Activated CD8-positive, alpha-beta memory T cell treated with anti-CD3 and anti-CD28 coated beads for 1 hour (primary cell): Measurements from ENCODE around the gene GLIPR1.
"Not testable (repeated sequence)": the region's sequence is repeated elsewhere in the genome, so short reads cannot be mapped to it uniquely, and the experiment has no call there.

ENCODE experiments used
- DNase-seq, 2 donors: peaks; one replicate each; pipeline ENCODE4 v3.0.0-alpha.2; 2020; ENCODE audit warnings: low read depth in 1 of 2; ENCODE audit errors: extremely low read depth in 1 of 2

GLIPR1 gene

GRCh38 chr12:75508159-75508558 lies 27.6 kb downstream of the GLIPR1 start:
- DNase-seq: no peak

DNA sequence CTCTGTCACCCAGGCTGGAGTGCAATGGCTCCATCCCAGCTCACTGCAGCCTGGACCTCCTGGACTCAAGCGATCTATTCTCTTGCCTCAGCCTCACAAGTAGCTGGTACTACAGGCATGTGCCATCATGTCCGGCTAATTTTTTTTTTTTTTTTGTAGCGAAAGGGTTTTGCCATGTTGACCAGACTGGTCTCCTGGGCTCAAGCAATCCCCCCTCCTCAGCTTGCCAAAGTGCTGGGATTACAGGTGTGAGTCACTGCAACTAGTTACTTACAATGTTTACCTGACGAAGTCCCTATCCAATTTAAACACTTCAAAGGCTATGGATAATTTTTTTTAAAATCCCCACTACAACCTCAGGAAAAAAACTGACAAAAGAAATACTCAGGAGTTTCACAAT lies 29.1 kb downstream of the GLIPR1 start:
- no peak for DNase-seq

- peak; percentile 72 to 77 for DNase-seq
Measured at GRCh38 chr12:75511116-75512048, 30.8 kb downstream of the GLIPR1 start, which contains the start of gene KRR1. TSS of gene KRR1 (minus strand) at chr12:75511609. CDS start at chr12:75511597, 12 bp downstream.

DNA sequence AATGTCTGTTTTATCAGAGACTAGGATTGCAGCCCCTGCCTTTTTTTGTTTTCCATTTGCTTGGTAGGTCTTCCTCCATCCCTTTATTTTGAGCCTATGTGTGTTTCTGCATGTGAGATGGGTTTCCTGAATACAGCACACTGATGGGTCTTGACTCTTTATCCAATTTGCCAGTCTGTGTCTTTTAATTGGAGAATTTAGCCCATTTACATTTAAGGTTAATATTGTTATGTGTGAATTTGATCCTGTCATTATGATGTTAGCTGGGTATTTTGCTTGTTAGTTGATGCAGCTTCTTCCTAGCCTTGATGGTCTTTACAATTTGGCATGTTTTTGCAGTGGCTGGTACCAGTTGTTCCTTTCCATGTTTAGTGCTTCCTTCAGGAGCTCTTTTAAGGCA lies 40.7 kb downstream of the GLIPR1 start:
- DNase-seq: not testable (repeated sequence)

- DNase-seq: not testable (repeated sequence)
Measured at GRCh38 chr12:75522124-75522523, 41.6 kb downstream of the GLIPR1 start.

DNA sequence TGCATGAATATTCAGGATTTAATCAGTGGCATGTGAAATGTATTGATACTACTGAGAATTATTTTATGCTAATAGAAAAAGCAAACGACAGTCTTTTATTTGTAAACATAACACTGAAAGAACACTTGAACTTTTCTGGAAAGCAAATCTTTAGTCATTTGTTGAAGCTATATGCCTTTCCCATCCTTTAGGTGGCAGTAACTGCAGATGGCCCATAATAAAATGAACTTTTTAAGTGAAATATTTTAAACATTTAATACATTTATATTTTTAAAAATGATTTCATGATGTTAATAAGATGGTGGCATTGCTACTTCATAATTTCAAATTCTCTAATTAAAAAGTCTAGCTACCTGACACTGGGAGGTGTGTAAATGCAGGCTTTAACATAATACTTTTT lies 44.7 kb downstream of the GLIPR1 start:
- DNase-seq: no peak

DNA sequence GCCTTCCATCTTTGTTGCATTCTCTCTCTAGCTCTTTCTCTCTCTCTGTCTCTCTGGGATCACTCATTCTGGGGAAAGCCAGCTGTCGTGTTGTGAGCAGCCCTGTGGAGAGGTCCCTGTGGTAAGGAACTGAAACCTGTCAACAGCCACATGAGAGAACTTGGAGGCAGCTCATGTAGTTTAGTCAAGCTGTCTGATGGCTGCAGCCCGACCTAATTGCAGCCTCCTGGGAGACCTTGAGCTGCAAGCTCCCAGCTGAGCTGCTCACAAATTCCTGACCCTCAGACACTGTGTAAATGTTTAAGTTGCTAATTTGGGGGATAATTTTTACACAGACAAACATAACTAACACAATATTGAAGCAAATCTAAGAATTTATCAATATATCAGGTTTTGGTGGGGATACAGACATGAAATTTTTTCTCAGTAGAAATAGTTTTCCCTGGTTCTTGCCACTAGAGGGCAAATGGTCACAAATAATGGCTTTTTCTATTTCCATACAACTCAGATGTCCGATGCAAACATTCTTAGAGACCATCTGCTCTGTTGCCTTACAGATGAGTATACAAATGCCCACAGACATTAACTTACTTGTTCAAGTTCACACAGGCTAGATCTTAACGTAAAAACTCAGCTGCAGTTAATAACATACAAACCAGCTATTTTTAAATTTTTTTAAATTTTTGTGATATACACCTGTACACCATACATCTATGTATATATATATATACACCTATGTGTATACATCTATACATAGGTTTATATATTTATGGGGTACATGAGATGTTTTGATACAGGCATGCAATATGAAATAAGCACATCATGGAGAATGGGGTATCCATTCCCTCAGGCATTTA lies 46.3 kb downstream of the GLIPR1 start:
- no peak for DNase-seq

- no peak for DNase-seq
Measured at GRCh38 chr12:75528272-75528671, 47.7 kb downstream of the GLIPR1 start.

DNA sequence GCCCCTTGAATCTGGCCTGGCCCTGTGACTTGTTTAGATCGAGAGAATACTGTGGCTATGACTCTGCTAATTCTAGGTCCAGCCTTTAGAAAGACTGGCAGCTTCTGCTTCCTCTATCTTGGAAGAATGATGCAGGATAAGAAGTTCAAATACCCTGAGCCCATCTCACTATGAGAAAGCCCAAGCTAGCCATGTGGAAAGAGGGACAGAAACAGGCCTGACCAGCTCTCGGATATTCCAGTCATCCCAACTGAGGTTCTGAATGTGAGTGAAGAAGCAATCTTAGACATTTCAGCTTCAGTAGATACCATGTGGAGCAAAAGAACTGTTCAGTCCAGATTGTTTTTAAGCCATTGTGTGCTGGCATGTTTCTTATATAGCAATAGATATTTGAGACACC lies 48.1 kb downstream of the GLIPR1 start:
- no peak for DNase-seq

GRCh38 chr12:75529316-75529715 lies 48.8 kb downstream of the GLIPR1 start:
- no peak for DNase-seq

DNA sequence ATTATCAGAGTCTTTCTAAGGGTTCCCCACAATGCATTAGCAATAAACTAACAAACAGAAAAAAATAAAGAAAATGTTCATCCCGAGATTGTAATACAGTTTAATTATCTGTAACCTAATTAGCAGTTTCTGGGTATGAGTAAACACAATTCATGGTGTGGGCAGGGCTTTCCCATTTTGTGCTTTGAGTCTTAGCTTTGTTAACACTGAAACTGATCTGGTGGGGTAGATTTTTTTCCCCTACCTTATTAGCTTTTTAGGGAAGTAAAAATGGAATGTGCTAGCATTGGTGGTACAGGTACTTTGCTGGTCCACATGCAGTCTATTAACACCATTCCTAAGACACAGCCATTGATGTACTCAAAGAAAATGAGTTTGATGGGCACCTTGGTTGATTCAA lies 49.3 kb downstream of the GLIPR1 start:
- no peak for DNase-seq

DNA sequence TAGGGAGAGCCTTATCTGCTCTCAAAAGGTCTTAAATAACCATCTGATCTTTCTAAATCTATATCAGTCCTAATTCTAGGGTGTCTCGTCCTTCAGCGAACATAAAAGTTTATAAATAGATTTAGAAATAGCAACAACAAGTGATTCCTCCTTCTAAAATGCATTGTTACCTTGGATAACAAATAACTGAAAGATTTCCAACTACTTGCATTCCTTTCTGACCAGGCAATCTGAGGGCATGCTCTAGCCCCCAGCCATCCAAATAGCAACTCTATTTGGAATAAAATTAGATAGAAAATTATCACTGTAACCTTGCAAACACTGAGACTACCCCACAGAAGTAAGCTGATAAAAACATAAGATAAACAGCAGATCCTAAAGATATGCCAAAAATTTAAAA lies 52.7 kb downstream of the GLIPR1 start:
- no peak for DNase-seq

DNA sequence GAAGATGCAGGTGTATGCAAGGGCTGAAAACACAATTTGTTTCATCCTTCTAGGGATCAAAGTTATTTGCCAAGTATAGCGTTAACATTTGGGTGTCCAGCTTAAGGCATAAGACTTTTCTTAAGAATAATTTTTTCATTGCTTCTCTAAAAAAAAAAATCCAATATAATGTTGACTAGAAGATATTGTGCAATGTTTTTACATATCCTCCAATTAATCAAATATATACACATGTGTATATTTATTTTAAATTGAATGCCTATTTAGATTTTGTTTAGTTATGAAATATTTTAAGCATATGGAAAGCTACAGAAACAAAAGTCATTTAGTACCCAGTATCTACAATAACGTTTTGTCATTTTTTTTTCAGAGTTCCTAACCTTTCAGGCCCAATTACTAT lies 59.3 kb downstream of the GLIPR1 start:
- DNase-seq: no peak

GRCh38 chr12:75542942-75543341 lies 62.4 kb downstream of the GLIPR1 start:
- no peak for DNase-seq

DNA sequence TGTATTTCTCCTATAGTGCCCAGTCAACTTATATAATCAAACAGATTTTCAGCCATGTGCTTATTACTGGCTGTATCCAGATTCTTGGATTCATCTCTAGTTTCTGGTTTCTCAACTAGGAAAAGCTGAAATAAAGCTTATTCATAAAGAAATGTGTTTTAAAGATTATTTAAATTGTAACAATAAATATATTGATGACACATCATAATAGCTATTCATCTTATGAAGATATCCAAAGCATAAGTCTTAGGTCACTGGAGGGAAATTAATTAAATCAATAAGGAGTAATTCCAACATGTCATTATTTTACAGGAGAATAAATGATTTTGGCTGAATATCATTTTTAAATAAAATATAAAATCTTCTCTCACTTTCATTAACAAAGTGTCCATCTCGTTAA lies 63.0 kb downstream of the GLIPR1 start:
- DNase-seq: no peak

- DNase-seq: no peak
Measured at GRCh38 chr12:75545636-75546035, 65.1 kb downstream of the GLIPR1 start.

GRCh38 chr12:75548879-75549278 lies 68.3 kb downstream of the GLIPR1 start:
- DNase-seq: no peak

DNA sequence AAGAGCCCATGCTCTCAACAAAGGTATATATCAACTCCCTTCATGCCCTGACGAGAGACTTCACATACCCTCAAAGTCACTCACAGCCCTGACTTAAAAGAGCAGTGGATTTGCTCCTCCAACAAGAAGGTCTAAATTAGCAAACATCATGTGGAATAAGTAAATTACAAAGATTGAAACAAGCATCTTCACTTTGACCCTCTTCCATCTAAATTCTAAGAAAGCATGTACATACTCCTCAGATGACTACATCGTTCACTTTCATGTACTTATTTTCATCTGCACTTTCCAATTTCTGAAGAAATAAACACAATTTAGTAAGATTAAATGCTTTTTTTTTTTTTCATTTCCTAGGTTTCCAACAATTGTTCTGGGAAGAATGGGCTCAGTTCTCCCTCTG lies 69.4 kb downstream of the GLIPR1 start:
- DNase-seq: no peak

DNA sequence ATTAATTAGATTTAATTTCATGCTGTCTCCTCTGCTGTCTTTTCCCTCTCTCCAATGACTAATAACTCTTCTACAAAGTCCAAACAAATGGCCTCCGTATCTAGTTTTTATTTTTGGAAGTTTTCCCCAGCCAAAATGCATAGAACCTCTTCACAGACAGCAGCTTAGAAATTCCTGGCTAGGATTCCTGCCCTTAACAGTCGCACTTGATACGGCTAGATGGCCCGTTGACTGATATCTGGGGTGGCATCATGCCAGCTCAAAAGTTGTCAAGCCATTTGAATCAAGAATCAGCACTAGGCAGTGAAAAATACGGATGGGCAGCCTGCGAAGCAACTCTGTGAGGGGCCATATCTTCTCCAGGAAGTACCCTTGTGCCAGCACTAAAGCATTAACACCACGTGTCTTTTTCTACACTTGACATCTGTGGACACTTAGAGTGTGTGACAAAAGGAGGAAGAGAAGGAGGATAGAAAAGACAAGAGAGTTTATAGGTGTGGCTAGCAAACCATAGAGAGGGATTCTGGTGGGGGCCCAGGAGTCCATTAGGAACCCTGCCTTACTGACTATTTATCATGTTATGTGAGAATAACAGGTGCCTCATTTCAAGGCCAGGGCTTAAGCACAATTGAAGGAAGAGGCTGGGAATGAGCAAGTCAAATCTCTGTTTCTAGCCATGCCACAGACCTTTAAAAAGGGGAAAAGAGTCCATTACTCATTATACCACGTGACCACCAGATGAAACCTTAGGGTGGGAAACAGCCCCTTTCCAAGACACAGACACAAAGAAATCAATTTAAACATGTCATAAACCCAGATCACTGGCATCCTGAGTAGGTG lies 70.1 kb downstream of the GLIPR1 start:
- DNase-seq: no peak

DNA sequence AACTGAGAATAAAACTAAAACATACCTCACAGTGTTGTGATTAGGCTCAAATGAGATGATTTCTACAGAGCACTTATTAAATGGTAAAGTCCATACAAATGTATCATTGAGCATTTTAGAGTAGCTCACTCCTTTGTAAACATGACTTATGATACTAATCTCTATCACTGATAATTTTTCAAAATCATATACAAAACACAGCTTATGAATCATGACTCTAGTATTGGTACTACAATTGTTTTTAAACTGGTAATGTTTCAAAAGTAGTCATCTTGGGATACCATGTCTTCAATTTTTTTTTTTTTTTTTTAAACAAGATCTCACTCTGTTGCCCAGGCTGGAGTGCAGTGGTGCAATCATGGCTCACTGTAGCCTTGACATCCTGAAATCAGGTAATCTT lies 70.9 kb downstream of the GLIPR1 start:
- DNase-seq: no peak

DNA sequence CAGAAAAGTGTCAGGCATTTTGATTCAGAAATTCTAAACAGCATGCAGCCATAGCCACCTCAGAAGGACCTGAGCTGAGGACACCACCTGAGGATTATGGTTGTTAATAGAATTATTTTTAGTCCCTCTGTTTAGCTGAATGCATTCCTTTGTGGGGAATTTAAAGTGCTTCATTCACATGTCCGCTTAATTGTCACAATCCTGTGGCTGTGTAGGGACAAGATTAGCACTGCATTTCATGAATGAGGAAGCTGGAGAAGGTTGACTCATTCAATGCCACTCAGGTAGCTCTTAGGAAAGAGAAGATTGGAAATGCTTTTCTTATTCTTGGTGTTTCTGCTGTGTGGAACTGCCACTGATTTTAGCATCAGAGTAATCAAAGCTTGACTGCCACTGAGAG lies 72.8 kb downstream of the GLIPR1 start:
- no peak for DNase-seq
